ENCODE measurements around the gene LCT. TPM values are rescaled to one million over a fixed set of nuclear protein-coding genes. Genes with fewer than 3 reads are reported as not detected.
A peak's percentile ranks its signal among the peaks of the same experiment; 100 is the strongest.

LCT gene
- total RNA-seq, 1 donor from 2014 or later = 2.8 TPM

DNA sequence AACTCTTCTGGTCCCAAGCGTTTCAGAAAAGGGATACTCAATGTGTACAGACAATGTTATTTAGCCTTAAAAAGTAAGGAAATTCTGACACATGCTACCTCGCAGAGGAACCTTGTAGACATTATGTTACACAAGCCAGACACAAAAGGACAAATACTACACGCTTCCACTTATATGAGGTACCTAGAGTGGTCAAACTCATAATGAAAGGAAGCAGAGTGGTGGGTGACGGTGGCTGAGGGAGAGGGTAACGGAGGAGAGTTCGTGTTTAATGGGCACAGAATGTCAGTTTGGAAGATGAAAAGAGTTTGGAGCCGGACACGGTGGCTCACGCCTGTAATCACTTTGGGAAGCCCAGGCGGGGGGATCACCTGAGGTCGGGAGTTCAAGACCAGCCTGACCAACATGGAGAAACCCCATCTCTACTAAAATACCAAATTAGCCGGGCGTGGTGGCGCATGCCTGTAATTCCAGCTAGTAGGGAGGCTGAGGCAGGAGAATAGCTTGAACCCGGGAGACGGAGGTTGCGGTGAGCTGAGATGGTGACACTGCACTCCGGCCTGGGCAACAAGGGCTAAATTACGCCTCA lies 37.9 kb upstream of the LCT start:
- Mint-ChIP-seq H3K9me3 (no peaks in the 10 kb centered on the region), H3K27me3 (no peaks in the 10 kb centered on the region), H3K4me3 (peak overlapping the region; percentile 88), H3K27ac (peak overlapping the region; percentile 46), H3K36me3 (peaks cover 15% of the 10 kb centered on the region), H3K4me1 (ENCODE audit: unreplicated experiment) (peaks cover 17% of the 10 kb centered on the region)
- DNase-seq (ENCODE audit: extremely low spot score, unreplicated experiment) = no peak
- TF ChIP-seq, protein P1, sequence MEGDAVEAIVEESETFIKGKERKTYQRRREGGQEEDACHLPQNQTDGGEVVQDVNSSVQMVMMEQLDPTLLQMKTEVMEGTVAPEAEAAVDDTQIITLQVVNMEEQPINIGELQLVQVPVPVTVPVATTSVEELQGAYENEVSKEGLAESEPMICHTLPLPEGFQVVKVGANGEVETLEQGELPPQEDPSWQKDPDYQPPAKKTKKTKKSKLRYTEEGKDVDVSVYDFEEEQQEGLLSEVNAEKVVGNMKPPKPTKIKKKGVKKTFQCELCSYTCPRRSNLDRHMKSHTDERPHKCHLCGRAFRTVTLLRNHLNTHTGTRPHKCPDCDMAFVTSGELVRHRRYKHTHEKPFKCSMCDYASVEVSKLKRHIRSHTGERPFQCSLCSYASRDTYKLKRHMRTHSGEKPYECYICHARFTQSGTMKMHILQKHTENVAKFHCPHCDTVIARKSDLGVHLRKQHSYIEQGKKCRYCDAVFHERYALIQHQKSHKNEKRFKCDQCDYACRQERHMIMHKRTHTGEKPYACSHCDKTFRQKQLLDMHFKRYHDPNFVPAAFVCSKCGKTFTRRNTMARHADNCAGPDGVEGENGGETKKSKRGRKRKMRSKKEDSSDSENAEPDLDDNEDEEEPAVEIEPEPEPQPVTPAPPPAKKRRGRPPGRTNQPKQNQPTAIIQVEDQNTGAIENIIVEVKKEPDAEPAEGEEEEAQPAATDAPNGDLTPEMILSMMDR (conservative IDR thresholded peaks at IDR 0.05) = no peak

GRCh38 chr2:135870571-135870970 lies 33.6 kb upstream of the LCT start:
- Mint-ChIP-seq H3K27me3 (no peaks in the 10 kb centered on the region), H3K9me3 (no peaks in the 10 kb centered on the region), H3K27ac (no peak overlapping the region), H3K36me3 (peaks cover 35% of the 10 kb centered on the region), H3K4me1 (ENCODE audit: unreplicated experiment) (peaks cover 12% of the 10 kb centered on the region), H3K4me3 (no peak overlapping the region)
- no peak for DNase-seq (ENCODE audit: extremely low spot score, unreplicated experiment)
- TF ChIP-seq, protein P1 (conservative IDR thresholded peaks at IDR 0.05) = no peak

GRCh38 chr2:135863233-135863632 lies 26.2 kb upstream of the LCT start:
- Mint-ChIP-seq H3K27ac (no peak overlapping the region), H3K27me3 (no peaks in the 10 kb centered on the region), H3K36me3 (peaks cover 40% of the 10 kb centered on the region), H3K4me1 (ENCODE audit: unreplicated experiment) (no peaks in the 10 kb centered on the region), H3K4me3 (no peak overlapping the region), H3K9me3 (no peaks in the 10 kb centered on the region)
- no peak for DNase-seq (ENCODE audit: extremely low spot score, unreplicated experiment)
- TF ChIP-seq, protein P1 (conservative IDR thresholded peaks at IDR 0.05) = no peak

DNA sequence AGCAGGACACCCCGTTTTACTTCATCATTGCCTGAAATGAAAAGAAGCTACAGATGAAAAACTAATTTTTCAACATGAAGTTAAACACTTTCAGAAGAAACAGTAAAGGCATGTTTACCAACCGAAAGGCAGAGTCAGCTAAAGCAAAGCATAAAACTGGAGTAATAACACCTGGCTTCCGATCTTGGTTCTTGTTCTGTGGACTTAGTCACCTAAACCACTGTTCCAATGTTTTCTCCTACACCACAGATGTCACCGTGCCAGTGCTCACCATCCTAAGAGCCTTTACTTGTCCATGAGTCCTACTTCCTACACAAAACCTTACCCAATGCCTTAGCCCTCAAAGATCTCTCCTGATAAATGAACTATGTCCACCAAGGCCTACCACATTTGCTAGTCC lies 25.7 kb upstream of the LCT start:
- Mint-ChIP-seq H3K27me3 (no peaks in the 10 kb centered on the region), H3K36me3 (peaks cover 38% of the 10 kb centered on the region), H3K27ac (no peak overlapping the region), H3K4me1 (ENCODE audit: unreplicated experiment) (no peaks in the 10 kb centered on the region), H3K9me3 (no peaks in the 10 kb centered on the region), H3K4me3 (no peak overlapping the region)
- TF ChIP-seq, protein P1 (conservative IDR thresholded peaks at IDR 0.05) = no peak
- DNase-seq (ENCODE audit: extremely low spot score, unreplicated experiment) = no peak

- Mint-ChIP-seq H3K4me1 (ENCODE audit: unreplicated experiment) (peaks cover 10% of the 10 kb centered on the region), H3K36me3 (peaks cover 45% of the 10 kb centered on the region), H3K4me3 (no peak overlapping the region), H3K9me3 (no peaks in the 10 kb centered on the region), H3K27me3 (no peaks in the 10 kb centered on the region), H3K27ac (no peak overlapping the region)
- DNase-seq (ENCODE audit: extremely low spot score, unreplicated experiment) = no peak
- TF ChIP-seq, protein P1 (conservative IDR thresholded peaks at IDR 0.05) = no peak
These were observed 16.4 kb upstream of the LCT start for GRCh38 chr2:135853401-135853800.

GRCh38 chr2:135851858-135852257 lies 14.9 kb upstream of the LCT start:
- Mint-ChIP-seq H3K9me3 (no peaks in the 10 kb centered on the region), H3K27ac (no peak overlapping the region), H3K27me3 (no peaks in the 10 kb centered on the region), H3K4me3 (no peak overlapping the region), H3K4me1 (ENCODE audit: unreplicated experiment) (peaks cover 10% of the 10 kb centered on the region), H3K36me3 (peaks cover 43% of the 10 kb centered on the region)
- no peak for DNase-seq (ENCODE audit: extremely low spot score, unreplicated experiment)
- TF ChIP-seq, protein P1 (conservative IDR thresholded peaks at IDR 0.05) = no peak
